Neural progenitor cell (in vitro differentiated cells): ENCODE measurements around the gene KAZALD1.

ENCODE experiments used
- CTCF ChIP-seq: fragments of 200-600 bp; sonication (generic); IDR thresholded peaks from 2 replicates; pipeline ENCODE4 v1.5.1; 2017; ENCODE audit warnings: antibody characterized with exemption, mild to moderate bottlenecking
- EZH2phosphoT487 ChIP-seq: fragments of 200-600 bp; sonication (generic); IDR thresholded peaks from 2 replicates; pipeline ENCODE4 v1.6.1; 2017; ENCODE audit warnings: antibody characterized with exemption

GRCh38 chr10:101047961-101048892 is 13.6 kb upstream of the KAZALD1 start:
- TF ChIP-seq CTCF (peak; percentile 37), EZH2phosphoT487 (peak; percentile 98)
